Heart right ventricle (tissue), 16 donors: ENCODE measurements around the gene SOD3. TPM values are rescaled to one million over a fixed set of nuclear protein-coding genes. Genes with fewer than 3 reads are reported as not detected.

ENCODE experiments used
- ATAC-seq, 8 donors: fragments of 200-7000 bp; cut with Tn5 transposase; one replicate each; pipeline ENCODE4 v1.9.1; 2020; ENCODE audit warnings: mild to moderate bottlenecking in 8 of 8, moderate library complexity in 8 of 8, moderate number of reproducible peaks in 1 of 8
- DNase-seq, 2 donors: peaks; one replicate each; pipeline ENCODE4 v3.0.0-alpha.2; 2020
- H3K27ac ChIP-seq, 10 donors: fragments of 200-600 bp; sonication (generic) in 2 of 10; one replicate each; pipeline versions ENCODE4 v1.5.0 to v1.8.0; 2020 to 2022; ENCODE audit warnings: mild to moderate bottlenecking in 3 of 10
- H3K27me3 ChIP-seq, 7 donors: fragments of 200-600 bp; one replicate each; pipeline ENCODE4 v1.8.0; 2021 to 2022; ENCODE audit warnings: mild to moderate bottlenecking in 2 of 7
- H3K36me3 ChIP-seq, 9 donors: fragments of 200-600 bp; sonication (generic) in 1 of 9; one replicate each; pipeline versions ENCODE4 v1.5.0 to v1.8.0; 2020 to 2022; ENCODE audit warnings: mild to moderate bottlenecking in 2 of 9
- H3K4me1 ChIP-seq, 9 donors: fragments of 200-600 bp; sonication (generic) in 1 of 9; one replicate each; pipeline versions ENCODE4 v1.5.0 to v1.8.0; 2020 to 2022; ENCODE audit warnings: mild to moderate bottlenecking in 4 of 9
- H3K4me3 ChIP-seq, 10 donors: fragments of 200-600 bp; sonication (generic) in 2 of 10; one replicate each; pipeline versions ENCODE4 v1.5.0 to v1.8.0; 2020 to 2022; ENCODE audit warnings: mild to moderate bottlenecking in 7 of 10, moderate library complexity in 2 of 10
- H3K9me3 ChIP-seq, 11 donors: fragments of 200-600 bp in 10 of 11; sonication (generic) in 2 of 11; one replicate each; pipeline versions ENCODE4 v1.5.0 to v1.8.0; 2013 to 2022; ENCODE audit warnings: mild to moderate bottlenecking in 2 of 11, control low read depth in 1 of 11, moderate library complexity in 1 of 11
- WGBS, 2 donors: extraction: QIAGEN DNeasy Blood & Tissue Kit; methylation state at CpG; one replicate each; pipeline ENCODE4 v1.1.7; 2013; ENCODE audit warnings: inconsistent platforms in 1 of 2; 5-methylcytosine and 5-hydroxymethylcytosine counted together
- intact Hi-C, 10 donors: fragments of 100-400 bp; cut with DNase I; formaldehyde crosslinking; loops; one replicate each; pipeline versions ENCODE4 v1.11.1 to v1.14.2; 2022
- polyA plus RNA-seq, 2 donors: library from polyadenylated mRNA; stranded (reverse); fragments of 200-250 nt; gene quantifications; one replicate each; pipeline ENCODE4 v1.2.3, GENCODE V29; 2013
- total RNA-seq, 10 donors: library from RNA; stranded (reverse); fragmentation: NEBNext Ultra II Directional in 3 of 10; extraction: Animal tissue kit (Norgen Biotek cat#: 25700) in 3 of 10; gene quantifications; one replicate each; pipeline versions ENCODE4 v1.2.1 to v1.2.4, GENCODE V29; 2021 to 2023
- TF ChIP-seq, protein P1 (sequence below), 9 donors: fragments of 200-600 bp; sonication (generic) in 2 of 9; IDR thresholded peaks; one replicate each; pipeline versions ENCODE4 v1.5.0 to v1.8.0; 2021 to 2022; ENCODE audit warnings: antibody characterized with exemption in 9 of 9, mild to moderate bottlenecking in 5 of 9, moderate library complexity in 1 of 9
- donor health status: Arrhythmogenic right ventricular cardiomyopathy.
- donor health status: ischemic (EF 13 %, LVEDD 7.1; RV severe dilation, severe dysfunction).
- donor health status: healthy with polysubstance abuse.
- donor health status: DM: no; HTN: yes; CAD: no.
- donor health status: DM: no; HTN: no; CAD: no.
- donor health status: ischemic (EF 25% LVEDD 6.9; RV normal size, moderate dysfunction).
- donor health status: ischemic (EF 25% LVEDD 5.7; RV mildly dilated, moderate dysfunction).
- donor health status: healthy.
- donor health status: DM: yes; HTN: yes; CAD: no.
- donor health status: Ischemic cardiomyopathy.
- donor health status: ischemic (EF 35%, LVEDD 5.7; RV mildly dilated, moderate dysfunction).
- donor health status: nonischemic (EF 11% LVEDD 7.7; RV severe dilation, severe dysfunction).
- donor health status: DM: yes; HTN: yes; CAD: no.
- donor health status: PGD.
- donor health status: ischemic (EF 29% LVEDD 5.4; RV normal size, mild dysfunction).
- donor health status: nonischemic (EF 23%, LVEDD 6.1; RV moderate dilation, normal function).

SOD3 gene
- total and polyA plus RNA-seq, 12 donors, result 15.1 to 118 (median 52.4) TPM

- peak; percentile 63 to 84 (median 69) for ATAC-seq
- peak in 1 of 2 donors; percentile 35 for DNase-seq
- TF ChIP-seq, protein P1, sequence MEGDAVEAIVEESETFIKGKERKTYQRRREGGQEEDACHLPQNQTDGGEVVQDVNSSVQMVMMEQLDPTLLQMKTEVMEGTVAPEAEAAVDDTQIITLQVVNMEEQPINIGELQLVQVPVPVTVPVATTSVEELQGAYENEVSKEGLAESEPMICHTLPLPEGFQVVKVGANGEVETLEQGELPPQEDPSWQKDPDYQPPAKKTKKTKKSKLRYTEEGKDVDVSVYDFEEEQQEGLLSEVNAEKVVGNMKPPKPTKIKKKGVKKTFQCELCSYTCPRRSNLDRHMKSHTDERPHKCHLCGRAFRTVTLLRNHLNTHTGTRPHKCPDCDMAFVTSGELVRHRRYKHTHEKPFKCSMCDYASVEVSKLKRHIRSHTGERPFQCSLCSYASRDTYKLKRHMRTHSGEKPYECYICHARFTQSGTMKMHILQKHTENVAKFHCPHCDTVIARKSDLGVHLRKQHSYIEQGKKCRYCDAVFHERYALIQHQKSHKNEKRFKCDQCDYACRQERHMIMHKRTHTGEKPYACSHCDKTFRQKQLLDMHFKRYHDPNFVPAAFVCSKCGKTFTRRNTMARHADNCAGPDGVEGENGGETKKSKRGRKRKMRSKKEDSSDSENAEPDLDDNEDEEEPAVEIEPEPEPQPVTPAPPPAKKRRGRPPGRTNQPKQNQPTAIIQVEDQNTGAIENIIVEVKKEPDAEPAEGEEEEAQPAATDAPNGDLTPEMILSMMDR (IDR thresholded peaks at IDR 0.05), result no peak
- Histone ChIP-seq H3K9me3 (no peaks in the 10 kb centered on the region), H3K4me3 (no peak overlapping the region), H3K4me1 (peaks cover 0 to 36% (median 24%) of the 10 kb centered on the region in 9 donors), H3K36me3 (no peaks in the 10 kb centered on the region), H3K27ac (peak overlapping the region in 6 of 10 donors; percentile 5 to 55 (median 49)), H3K27me3 (no peaks in the 10 kb centered on the region)
- WGBS, 2 donors, result 49% methylated on average over 3 of the region's 3 CpGs
- intact Hi-C loops, result no loop called here
These were observed 16.7 kb upstream of the SOD3 start for GRCh38 chr4:24778464-24779225.

DNA sequence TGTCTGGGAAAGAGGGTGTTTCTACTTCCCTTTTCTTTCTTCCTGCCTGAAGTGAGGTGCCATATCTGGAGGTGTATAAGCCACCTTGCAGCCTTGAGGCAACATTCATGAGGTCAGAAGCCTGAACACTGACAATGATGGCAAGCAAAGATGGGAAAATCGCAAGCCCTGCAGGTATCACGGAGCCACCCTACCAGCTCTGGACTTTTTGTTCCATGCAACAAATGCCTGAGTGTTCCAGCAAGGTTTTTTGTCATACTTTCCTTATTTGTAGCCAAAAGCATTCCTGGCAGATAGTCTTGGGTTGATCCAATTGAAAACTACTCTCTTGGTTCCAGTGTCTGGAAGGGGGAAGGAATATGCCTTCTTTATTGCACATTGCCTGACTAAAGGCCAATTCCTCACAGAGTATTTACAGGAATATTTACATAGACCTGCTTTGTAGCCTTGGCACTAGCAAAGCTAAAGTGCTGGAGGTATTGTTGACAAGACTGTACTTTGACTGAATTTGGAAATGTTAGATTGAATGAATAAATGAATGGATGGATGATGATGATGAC, 14.4 kb upstream of the SOD3 start:
- DNase-seq, result no peak
- Histone ChIP-seq H3K4me1 (peaks cover 0 to 36% (median 24%) of the 10 kb centered on the region in 9 donors), H3K9me3 (peaks cover 0 to 4% (median 0%) of the 10 kb centered on the region in 11 donors), H3K4me3 (no peak overlapping the region), H3K27me3 (no peaks in the 10 kb centered on the region), H3K36me3 (no peaks in the 10 kb centered on the region), H3K27ac (peak overlapping the region in 1 of 10 donors; percentile 51)
- no peak for ATAC-seq
- TF ChIP-seq, protein P1 (IDR thresholded peaks at IDR 0.05), result no peak
- intact Hi-C loops, result no loop called here
- WGBS, 2 donors, result 93 to 97% methylated on average over 2 of the region's 2 CpGs

DNA sequence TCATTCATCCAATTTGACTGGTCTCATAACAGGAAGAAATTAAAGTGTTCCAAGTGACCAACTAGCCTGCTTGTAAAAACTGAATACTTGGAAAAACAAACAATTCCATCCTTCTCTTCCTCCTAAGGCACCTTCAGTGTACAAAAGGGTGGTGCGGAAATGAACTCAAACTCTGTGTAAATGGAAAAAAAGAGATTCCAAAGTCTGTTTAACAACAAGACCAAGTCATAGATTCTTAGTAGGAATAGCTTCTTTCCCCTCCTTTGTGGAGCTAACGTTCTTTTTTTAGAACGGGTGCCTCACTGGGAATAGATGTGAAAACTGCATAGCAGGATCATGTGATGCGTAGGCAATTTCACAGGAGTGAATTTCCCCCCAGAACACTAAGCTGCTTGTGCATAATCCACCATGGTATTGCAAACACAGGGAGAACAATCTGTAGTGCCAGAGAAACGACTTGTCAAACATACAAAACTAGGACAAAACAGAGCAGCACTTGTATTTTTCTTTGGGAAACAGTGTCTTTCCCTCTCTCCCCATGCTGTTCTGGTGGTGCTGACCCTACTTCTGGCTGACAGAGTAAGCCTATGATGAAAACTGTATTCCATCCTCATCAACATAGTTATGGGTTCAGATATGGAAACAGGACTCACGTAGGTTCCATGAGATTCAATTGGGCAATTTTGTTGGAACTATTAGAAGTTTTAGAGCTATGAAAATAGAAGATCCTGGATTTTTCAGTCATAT, 13.2 kb upstream of the SOD3 start:
- peak overlapping the region in 5 of 10 donors; percentile 49 to 63 (median 51) for H3K27ac ChIP-seq
- 31 to 32% methylated on average over 6 of the region's 6 CpGs for WGBS, 2 donors
- TF ChIP-seq, protein P1 (IDR thresholded peaks at IDR 0.05), result no peak
- peaks cover 0 to 14% (median 0%) of the 10 kb centered on the region in 11 donors for H3K9me3 ChIP-seq
- ATAC-seq (peak; percentile 50 to 77 (median 66)), DNase-seq (no peak)
- H3K27me3 ChIP-seq, result no peaks in the 10 kb centered on the region
- H3K4me3 ChIP-seq, result no peak overlapping the region
- no peaks in the 10 kb centered on the region for H3K36me3 ChIP-seq
- H3K4me1 ChIP-seq, result peaks cover 0 to 36% (median 24%) of the 10 kb centered on the region in 9 donors
- intact Hi-C loops, result no loop called here

GRCh38 chr4:24783506-24783905, 11.9 kb upstream of the SOD3 start:
- TF ChIP-seq, protein P1 (IDR thresholded peaks at IDR 0.05), result no peak
- no peak overlapping the region for H3K27ac ChIP-seq
- DNase-seq (no peak), ATAC-seq (no peak)
- H3K27me3 ChIP-seq, result no peaks in the 10 kb centered on the region
- H3K9me3 ChIP-seq, result peaks cover 0 to 19% (median 0%) of the 10 kb centered on the region in 11 donors
- 72 to 76% methylated on average over 3 of the region's 3 CpGs for WGBS, 2 donors
- H3K4me1 ChIP-seq, result peaks cover 0 to 24% (median 18%) of the 10 kb centered on the region in 9 donors
- intact Hi-C loops, result no loop called here
- H3K36me3 ChIP-seq, result no peaks in the 10 kb centered on the region
- no peak overlapping the region for H3K4me3 ChIP-seq
